HG02610 (cell line): Measurements from ENCODE around the gene TMPRSS15.
A peak's percentile ranks its signal among the peaks of the same experiment; 100 is the strongest.

Experiments
- ATAC-seq: cut with Tn5 transposase; IDR thresholded peaks from one replicate; pipeline ENCODE4 v1.9.1; 2021; ENCODE audit warnings: mild to moderate bottlenecking, moderate library complexity; ENCODE audit not compliant: unreplicated experiment

TMPRSS15 gene

GRCh38 chr21:18350216-18350615 is 53.4 kb downstream of the TMPRSS15 start:
- no peak for ATAC-seq

- ATAC-seq = no peak
Observed at GRCh38 chr21:18349468-18349867, 54.1 kb downstream of the TMPRSS15 start.

GRCh38 chr21:18340387-18340942 is 63.1 kb downstream of the TMPRSS15 start:
- ATAC-seq = peak; percentile 75

- ATAC-seq = no peak
Observed at GRCh38 chr21:18335651-18336236, 67.8 kb downstream of the TMPRSS15 start.

- ATAC-seq = no peak
Observed at GRCh38 chr21:18334066-18334465, 69.5 kb downstream of the TMPRSS15 start.

GRCh38 chr21:18318156-18318555 is 85.4 kb downstream of the TMPRSS15 start:
- ATAC-seq = no peak

- no peak for ATAC-seq
Observed at GRCh38 chr21:18298228-18298627, 105.4 kb downstream of the TMPRSS15 start.

- no peak for ATAC-seq
Observed at GRCh38 chr21:18294100-18294499, 109.5 kb downstream of the TMPRSS15 start.

GRCh38 chr21:18289876-18290275 is 113.7 kb downstream of the TMPRSS15 start:
- no peak for ATAC-seq

GRCh38 chr21:18285379-18285778 is 118.2 kb downstream of the TMPRSS15 start:
- ATAC-seq = no peak

GRCh38 chr21:18275781-18276180 is 127.8 kb downstream of the TMPRSS15 start:
- ATAC-seq = no peak

- no peak for ATAC-seq
Observed at GRCh38 chr21:18274370-18274769, 129.2 kb downstream of the TMPRSS15 start.

- ATAC-seq = no peak
Observed at GRCh38 chr21:18273400-18273799, 130.2 kb downstream of the TMPRSS15 start.

- ATAC-seq = no peak
Observed at GRCh38 chr21:18269856-18270255, 133.7 kb downstream of the TMPRSS15 start.

GRCh38 chr21:18268906-18269305 is 134.7 kb downstream of the TMPRSS15 start:
- no peak for ATAC-seq

- no peak for ATAC-seq
Observed at GRCh38 chr21:18267496-18267895, 136.1 kb downstream of the TMPRSS15 start.

GRCh38 chr21:18265944-18266343 is 137.6 kb downstream of the TMPRSS15 start:
- ATAC-seq = no peak

GRCh38 chr21:18253799-18254198 is 149.8 kb downstream of the TMPRSS15 start:
- ATAC-seq = no peak

- no peak for ATAC-seq
Observed at GRCh38 chr21:18253221-18253620, 150.4 kb downstream of the TMPRSS15 start.

GRCh38 chr21:18252680-18253079 is 150.9 kb downstream of the TMPRSS15 start:
- no peak for ATAC-seq

- ATAC-seq = no peak
Observed at GRCh38 chr21:18252256-18252655, 151.3 kb downstream of the TMPRSS15 start.

GRCh38 chr21:18251065-18251464 is 152.5 kb downstream of the TMPRSS15 start:
- ATAC-seq = no peak

GRCh38 chr21:18249672-18250071 is 153.9 kb downstream of the TMPRSS15 start:
- no peak for ATAC-seq
